Calu3 (cell line): ENCODE data around the gene EIF6. TPM values are rescaled to one million over a fixed set of nuclear protein-coding genes. Genes with fewer than 3 reads are reported as not detected.
A peak's percentile ranks its signal among the peaks of the same experiment; 100 is the strongest.

Source experiments
- BruUV-seq: library from RNA; stranded (reverse); fragments of 400-500 nt; replicated peaks from 2 replicates; lab custom pipeline; 2021; lab: Mats Ljungman, UMichigan
- CTCF ChIA-PET: fragments of 300-600 bp; sonication (Branson Sonifier 250); formaldehyde crosslinking; loops from one replicate; lab custom pipeline; 2022; ENCODE audit warnings: antibody characterized with exemption; lab: Charles Lee
- DNase-seq: peaks from one replicate; pipeline ENCODE4 v3.0.0; 2022
- H3K27ac Mint-ChIP-seq: one replicate; pipeline ENCODE4 v1.8.0; 2022; ENCODE audit warnings: mixed read lengths; ENCODE audit not compliant: unreplicated experiment
- H3K27me3 Mint-ChIP-seq: one replicate; pipeline ENCODE4 v1.8.0; 2022; ENCODE audit warnings: mixed read lengths; ENCODE audit not compliant: unreplicated experiment
- H3K36me3 Mint-ChIP-seq: one replicate; pipeline ENCODE4 v1.8.0; 2022; ENCODE audit warnings: mild to moderate bottlenecking, moderate library complexity, mixed read lengths; ENCODE audit not compliant: insufficient read depth, unreplicated experiment
- H3K4me1 Mint-ChIP-seq: one replicate; pipeline ENCODE4 v1.8.0; 2022; ENCODE audit warnings: mild to moderate bottlenecking, low read depth, mixed read lengths; ENCODE audit not compliant: unreplicated experiment
- H3K4me3 Mint-ChIP-seq: one replicate; pipeline ENCODE4 v1.8.0; 2022; ENCODE audit warnings: mild to moderate bottlenecking, low read depth, moderate library complexity, mixed read lengths; ENCODE audit not compliant: unreplicated experiment
- H3K9me3 Mint-ChIP-seq: one replicate; pipeline ENCODE4 v1.8.0; 2022; ENCODE audit warnings: low read depth, mixed read lengths; ENCODE audit not compliant: unreplicated experiment
- CTCF ChIP-seq: fragments of 200-600 bp; IDR thresholded peaks from one replicate; pipeline ENCODE4 v1.8.0; 2022; ENCODE audit warnings: antibody characterized with exemption; ENCODE audit not compliant: unreplicated experiment
- intact Hi-C: fragments of 100-400 bp; cut with micrococcal nuclease; formaldehyde crosslinking; loops from one replicate; pipeline ENCODE4 v1.10.0; 2022; ENCODE audit not compliant: unreplicated experiment
- total RNA-seq: library from RNA; stranded (reverse); gene quantifications from 2 replicates; pipeline ENCODE4 v1.2.3, GENCODE V29; 2022

Gene EIF6
- total RNA-seq, 1 experiment from 2014 or later, result 271 TPM

DNA sequence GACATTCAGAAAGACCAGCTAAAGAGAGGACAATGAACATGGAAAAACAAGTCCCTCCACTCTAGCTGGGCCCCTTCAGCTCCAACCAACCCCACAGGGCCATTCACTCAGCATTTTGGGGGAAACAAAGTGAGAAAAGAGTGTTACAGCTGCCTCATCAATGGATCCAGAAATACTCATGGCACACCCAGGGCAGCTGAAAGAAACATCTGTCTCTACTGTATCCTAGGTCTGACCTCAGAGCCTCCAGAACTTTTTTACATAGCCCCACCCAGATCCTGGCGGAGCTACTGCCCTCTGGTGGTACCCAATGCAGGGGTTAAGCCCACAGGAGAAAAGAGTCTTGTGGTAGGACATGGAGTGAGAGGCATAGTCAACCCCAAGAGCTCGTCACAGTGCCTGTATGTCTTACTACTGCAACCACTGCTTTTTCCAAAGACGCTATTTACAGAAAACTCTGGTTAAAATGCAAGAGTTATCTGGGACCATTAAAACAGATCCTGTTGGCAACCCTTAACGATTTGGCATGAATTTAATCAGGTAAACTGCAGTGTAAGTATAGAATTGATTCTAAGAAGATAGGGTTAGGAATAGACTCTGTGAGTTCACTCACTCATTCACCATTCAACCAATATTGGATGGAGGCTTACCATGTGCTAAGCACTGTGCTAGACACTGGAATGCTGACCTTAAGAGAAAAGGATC lies 45.0 kb upstream of the EIF6 start:
- intact Hi-C loops, result loop anchor here (1.0 kb wide), 1 partner anchor 26 kb away; no protein-coding TSS in a partner anchor
- H3K9me3 Mint-ChIP-seq, result no peaks in the 10 kb centered on the region
- H3K4me1 Mint-ChIP-seq, result peaks cover 54% of the 10 kb centered on the region
- no peak overlapping the region for H3K4me3 Mint-ChIP-seq
- peak overlapping the region; percentile 34 for H3K27ac Mint-ChIP-seq
- no peaks in the 10 kb centered on the region for H3K36me3 Mint-ChIP-seq
- peak; percentile 87 for TF ChIP-seq CTCF
- CTCF ChIA-PET, result interaction anchor here (0.6 to 4.6 kb wide), 13 partner anchors 9 to 233 kb away, joined by 3 to 85 read pairs (median 7); partner anchors contain the start of genes EIF6 and MMP24OS
- BruUV-seq, result no TSS peak
- H3K27me3 Mint-ChIP-seq, result no peaks in the 10 kb centered on the region
- DNase-seq, result peak; percentile 84

GRCh38 chr20:35328689-35329088 lies 44.1 kb upstream of the EIF6 start:
- TF ChIP-seq CTCF, result no peak
- no peak overlapping the region for H3K4me3 Mint-ChIP-seq
- BruUV-seq, result no TSS peak
- no peaks in the 10 kb centered on the region for H3K27me3 Mint-ChIP-seq
- no peaks in the 10 kb centered on the region for H3K9me3 Mint-ChIP-seq
- no peaks in the 10 kb centered on the region for H3K36me3 Mint-ChIP-seq
- peaks cover 54% of the 10 kb centered on the region for H3K4me1 Mint-ChIP-seq
- CTCF ChIA-PET, result interaction anchor here (0.9 to 4.6 kb wide), 9 partner anchors 8 to 184 kb away, joined by 4 to 85 read pairs (median 9); partner anchors contain the start of gene EIF6
- no peak for DNase-seq
- H3K27ac Mint-ChIP-seq, result peak overlapping the region; percentile 34
- intact Hi-C loops, result loop anchor here (1.0 kb wide), 1 partner anchor 25 kb away; no protein-coding TSS in a partner anchor

- intact Hi-C loops, result no loop called here
- H3K4me1 Mint-ChIP-seq, result peaks cover 54% of the 10 kb centered on the region
- H3K27ac Mint-ChIP-seq, result peak overlapping the region; percentile 24
Observed at GRCh38 chr20:35328095-35328685, 43.6 kb upstream of the EIF6 start.

More at GRCh38 chr20:35328095-35328685, 43.6 kb upstream of the EIF6 start:
- DNase-seq, result no peak
- H3K9me3 Mint-ChIP-seq, result no peaks in the 10 kb centered on the region
- TF ChIP-seq CTCF, result no peak
- CTCF ChIA-PET, result interaction anchor here (0.7 to 4.6 kb wide), 4 partner anchors 20 to 101 kb away, joined by 3 to 85 read pairs (median 14); no protein-coding TSS in a partner anchor
- no peaks in the 10 kb centered on the region for H3K36me3 Mint-ChIP-seq
- no TSS peak for BruUV-seq
- no peak overlapping the region for H3K4me3 Mint-ChIP-seq
- H3K27me3 Mint-ChIP-seq, result no peaks in the 10 kb centered on the region
